ENCODE results near the gene UBE2U.

Gene UBE2U

DNA sequence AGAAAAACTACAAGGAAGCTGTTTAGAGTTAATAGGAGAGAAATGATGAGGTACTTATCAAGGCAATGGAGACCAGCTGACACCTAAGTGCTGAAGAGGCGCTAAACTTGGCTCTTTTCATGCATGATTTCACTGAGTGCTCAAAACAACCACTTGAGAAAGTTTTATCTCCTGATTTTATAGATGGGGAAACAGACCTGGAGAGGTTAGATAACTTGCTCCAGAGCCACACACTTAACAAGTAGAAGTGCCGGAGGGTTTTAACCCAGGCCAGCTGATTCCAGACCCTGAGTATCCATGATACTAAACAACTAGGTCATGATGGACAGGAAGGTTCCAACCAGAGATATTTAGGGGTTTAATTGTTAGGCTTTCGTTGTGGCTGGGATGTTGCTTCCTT lies 25.9 kb downstream of the UBE2U start (continued):
- TF ChIP-seq, protein P1, sequence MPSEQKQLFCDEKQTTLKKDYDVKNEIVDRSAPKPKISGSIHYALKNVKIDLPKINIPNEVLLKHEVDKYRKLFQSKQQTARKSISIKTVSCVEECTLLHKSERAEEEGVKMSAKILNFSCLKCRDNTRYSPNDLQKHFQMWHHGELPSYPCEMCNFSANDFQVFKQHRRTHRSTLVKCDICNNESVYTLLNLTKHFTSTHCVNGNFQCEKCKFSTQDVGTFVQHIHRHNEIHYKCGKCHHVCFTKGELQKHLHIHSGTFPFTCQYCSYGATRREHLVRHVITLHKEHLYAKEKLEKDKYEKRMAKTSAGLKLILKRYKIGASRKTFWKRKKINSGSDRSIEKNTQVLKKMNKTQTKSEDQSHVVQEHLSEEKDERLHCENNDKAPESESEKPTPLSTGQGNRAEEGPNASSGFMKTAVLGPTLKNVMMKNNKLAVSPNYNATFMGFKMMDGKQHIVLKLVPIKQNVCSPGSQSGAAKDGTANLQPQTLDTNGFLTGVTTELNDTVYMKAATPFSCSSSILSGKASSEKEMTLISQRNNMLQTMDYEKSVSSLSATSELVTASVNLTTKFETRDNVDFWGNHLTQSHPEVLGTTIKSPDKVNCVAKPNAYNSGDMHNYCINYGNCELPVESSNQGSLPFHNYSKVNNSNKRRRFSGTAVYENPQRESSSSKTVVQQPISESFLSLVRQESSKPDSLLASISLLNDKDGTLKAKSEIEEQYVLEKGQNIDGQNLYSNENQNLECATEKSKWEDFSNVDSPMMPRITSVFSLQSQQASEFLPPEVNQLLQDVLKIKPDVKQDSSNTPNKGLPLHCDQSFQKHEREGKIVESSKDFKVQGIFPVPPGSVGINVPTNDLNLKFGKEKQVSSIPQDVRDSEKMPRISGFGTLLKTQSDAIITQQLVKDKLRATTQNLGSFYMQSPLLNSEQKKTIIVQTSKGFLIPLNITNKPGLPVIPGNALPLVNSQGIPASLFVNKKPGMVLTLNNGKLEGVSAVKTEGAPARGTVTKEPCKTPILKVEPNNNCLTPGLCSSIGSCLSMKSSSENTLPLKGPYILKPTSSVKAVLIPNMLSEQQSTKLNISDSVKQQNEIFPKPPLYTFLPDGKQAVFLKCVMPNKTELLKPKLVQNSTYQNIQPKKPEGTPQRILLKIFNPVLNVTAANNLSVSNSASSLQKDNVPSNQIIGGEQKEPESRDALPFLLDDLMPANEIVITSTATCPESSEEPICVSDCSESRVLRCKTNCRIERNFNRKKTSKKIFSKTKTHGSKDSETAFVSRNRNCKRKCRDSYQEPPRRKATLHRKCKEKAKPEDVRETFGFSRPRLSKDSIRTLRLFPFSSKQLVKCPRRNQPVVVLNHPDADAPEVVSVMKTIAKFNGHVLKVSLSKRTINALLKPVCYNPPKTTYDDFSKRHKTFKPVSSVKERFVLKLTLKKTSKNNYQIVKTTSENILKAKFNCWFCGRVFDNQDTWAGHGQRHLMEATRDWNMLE (tag by site-specific recombination; conservative IDR thresholded peaks at IDR 0.05; ENCODE audit: low read depth), result no peak
- TF ChIP-seq BCL11A (tag by site-specific recombination; IDR thresholded peaks at IDR 0.05; ENCODE audit: low read depth), result peak; percentile 90
- TF ChIP-seq, protein P2, sequence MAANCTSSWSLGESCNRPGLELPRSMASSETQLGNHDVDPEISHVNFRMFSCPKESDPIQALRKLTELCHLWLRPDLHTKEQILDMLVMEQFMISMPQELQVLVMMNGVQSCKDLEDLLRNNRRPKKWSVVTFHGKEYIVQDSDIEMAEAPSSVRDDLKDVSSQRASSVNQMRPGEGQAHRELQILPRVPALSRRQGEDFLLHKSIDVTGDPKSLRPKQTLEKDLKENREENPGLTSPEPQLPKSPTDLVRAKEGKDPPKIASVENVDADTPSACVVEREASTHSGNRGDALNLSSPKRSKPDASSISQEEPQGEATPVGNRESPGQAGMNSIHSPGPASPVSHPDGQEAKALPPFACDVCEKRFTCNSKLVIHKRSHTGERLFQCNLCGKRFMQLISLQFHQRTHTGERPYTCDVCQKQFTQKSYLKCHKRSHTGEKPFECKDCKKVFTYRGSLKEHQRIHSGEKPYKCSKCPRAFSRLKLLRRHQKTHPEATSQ (tag by site-specific recombination; IDR thresholded peaks at IDR 0.05), result no peak
- TF ChIP-seq ZNF510 (tag by site-specific recombination; IDR thresholded peaks at IDR 0.05; ENCODE audit: insufficient replicate concordance), result no peak
- TF ChIP-seq, protein P3, sequence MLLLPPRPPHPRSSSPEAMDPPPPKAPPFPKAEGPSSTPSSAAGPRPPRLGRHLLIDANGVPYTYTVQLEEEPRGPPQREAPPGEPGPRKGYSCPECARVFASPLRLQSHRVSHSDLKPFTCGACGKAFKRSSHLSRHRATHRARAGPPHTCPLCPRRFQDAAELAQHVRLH (tag by site-specific recombination; IDR thresholded peaks at IDR 0.05), result no peak; the same call in 1 of the 2 replicates
- TF ChIP-seq, protein P4, sequence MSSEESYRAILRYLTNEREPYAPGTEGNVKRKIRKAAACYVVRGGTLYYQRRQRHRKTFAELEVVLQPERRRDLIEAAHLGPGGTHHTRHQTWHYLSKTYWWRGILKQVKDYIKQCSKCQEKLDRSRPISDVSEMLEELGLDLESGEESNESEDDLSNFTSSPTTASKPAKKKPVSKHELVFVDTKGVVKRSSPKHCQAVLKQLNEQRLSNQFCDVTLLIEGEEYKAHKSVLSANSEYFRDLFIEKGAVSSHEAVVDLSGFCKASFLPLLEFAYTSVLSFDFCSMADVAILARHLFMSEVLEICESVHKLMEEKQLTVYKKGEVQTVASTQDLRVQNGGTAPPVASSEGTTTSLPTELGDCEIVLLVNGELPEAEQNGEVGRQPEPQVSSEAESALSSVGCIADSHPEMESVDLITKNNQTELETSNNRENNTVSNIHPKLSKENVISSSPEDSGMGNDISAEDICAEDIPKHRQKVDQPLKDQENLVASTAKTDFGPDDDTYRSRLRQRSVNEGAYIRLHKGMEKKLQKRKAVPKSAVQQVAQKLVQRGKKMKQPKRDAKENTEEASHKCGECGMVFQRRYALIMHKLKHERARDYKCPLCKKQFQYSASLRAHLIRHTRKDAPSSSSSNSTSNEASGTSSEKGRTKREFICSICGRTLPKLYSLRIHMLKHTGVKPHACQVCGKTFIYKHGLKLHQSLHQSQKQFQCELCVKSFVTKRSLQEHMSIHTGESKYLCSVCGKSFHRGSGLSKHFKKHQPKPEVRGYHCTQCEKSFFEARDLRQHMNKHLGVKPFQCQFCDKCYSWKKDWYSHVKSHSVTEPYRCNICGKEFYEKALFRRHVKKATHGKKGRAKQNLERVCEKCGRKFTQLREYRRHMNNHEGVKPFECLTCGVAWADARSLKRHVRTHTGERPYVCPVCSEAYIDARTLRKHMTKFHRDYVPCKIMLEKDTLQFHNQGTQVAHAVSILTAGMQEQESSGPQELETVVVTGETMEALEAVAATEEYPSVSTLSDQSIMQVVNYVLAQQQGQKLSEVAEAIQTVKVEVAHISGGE (tag by site-specific recombination; conservative IDR thresholded peaks at IDR 0.05; ENCODE audit: low read depth), result no peak
- TF ChIP-seq, protein P5, sequence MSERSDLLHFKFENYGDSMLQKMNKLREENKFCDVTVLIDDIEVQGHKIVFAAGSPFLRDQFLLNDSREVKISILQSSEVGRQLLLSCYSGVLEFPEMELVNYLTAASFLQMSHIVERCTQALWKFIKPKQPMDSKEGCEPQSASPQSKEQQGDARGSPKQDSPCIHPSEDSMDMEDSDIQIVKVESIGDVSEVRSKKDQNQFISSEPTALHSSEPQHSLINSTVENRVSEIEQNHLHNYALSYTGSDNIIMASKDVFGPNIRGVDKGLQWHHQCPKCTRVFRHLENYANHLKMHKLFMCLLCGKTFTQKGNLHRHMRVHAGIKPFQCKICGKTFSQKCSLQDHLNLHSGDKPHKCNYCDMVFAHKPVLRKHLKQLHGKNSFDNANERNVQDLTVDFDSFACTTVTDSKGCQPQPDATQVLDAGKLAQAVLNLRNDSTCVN (tag by site-specific recombination; optimal IDR thresholded peaks at IDR 0.05), result no peak
- no peak for TF ChIP-seq ZNF76 (tag by site-specific recombination; IDR thresholded peaks at IDR 0.05; ENCODE audit: borderline replicate concordance, low read depth)
- no peak for TF ChIP-seq ZNF624 (tag by site-specific recombination; IDR thresholded peaks at IDR 0.05)
- no peak for TF ChIP-seq ZSCAN16 (tag by site-specific recombination; IDR thresholded peaks at IDR 0.05)
- no peak for TF ChIP-seq SALL2 (tag by site-specific recombination; IDR thresholded peaks at IDR 0.05; ENCODE audit: borderline replicate concordance)
- TF ChIP-seq OVOL3 (tag by site-specific recombination; IDR thresholded peaks at IDR 0.05), result peak; percentile 85; the same call in 1 of the 2 replicates
- TF ChIP-seq MEIS1 (CRISPR knock-in tag; IDR thresholded peaks at IDR 0.05; ENCODE audit: borderline replicate concordance), result no peak
- no peak for TF ChIP-seq ZNF169 (tag by site-specific recombination; IDR thresholded peaks at IDR 0.05)
- no peak for TF ChIP-seq ZNF311 (tag by site-specific recombination; IDR thresholded peaks at IDR 0.05; ENCODE audit: borderline replicate concordance)
- no peak for TF ChIP-seq ZNF10 (tag by site-specific recombination; IDR thresholded peaks at IDR 0.05)
- TF ChIP-seq, protein P6, sequence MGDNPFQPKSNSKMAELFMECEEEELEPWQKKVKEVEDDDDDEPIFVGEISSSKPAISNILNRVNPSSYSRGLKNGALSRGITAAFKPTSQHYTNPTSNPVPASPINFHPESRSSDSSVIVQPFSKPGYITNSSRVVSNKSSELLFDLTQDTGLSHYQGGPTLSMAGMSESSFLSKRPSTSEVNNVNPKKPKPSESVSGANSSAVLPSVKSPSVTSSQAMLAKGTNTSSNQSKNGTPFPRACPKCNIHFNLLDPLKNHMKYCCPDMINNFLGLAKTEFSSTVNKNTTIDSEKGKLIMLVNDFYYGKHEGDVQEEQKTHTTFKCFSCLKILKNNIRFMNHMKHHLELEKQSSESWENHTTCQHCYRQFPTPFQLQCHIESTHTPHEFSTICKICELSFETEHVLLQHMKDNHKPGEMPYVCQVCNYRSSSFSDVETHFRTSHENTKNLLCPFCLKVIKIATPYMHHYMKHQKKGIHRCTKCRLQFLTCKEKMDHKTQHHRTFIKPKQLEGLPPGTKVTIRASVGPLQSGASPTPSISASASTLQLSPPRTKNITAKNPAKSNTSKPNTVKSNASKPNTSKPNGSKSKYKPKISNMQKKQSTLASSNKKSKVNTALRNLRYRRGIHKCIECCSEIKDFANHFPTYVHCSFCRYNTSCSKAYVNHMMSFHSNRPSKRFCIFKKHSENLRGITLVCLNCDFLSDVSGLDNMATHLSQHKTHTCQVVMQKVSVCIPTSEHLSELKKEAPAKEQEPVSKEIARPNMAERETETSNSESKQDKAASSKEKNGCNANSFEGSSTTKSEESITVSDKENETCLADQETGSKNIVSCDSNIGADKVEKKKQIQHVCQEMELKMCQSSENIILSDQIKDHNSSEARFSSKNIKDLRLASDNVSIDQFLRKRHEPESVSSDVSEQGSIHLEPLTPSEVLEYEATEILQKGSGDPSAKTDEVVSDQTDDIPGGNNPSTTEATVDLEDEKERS (tag by site-specific recombination; IDR thresholded peaks at IDR 0.05), result no peak
- TF ChIP-seq, protein P7, sequence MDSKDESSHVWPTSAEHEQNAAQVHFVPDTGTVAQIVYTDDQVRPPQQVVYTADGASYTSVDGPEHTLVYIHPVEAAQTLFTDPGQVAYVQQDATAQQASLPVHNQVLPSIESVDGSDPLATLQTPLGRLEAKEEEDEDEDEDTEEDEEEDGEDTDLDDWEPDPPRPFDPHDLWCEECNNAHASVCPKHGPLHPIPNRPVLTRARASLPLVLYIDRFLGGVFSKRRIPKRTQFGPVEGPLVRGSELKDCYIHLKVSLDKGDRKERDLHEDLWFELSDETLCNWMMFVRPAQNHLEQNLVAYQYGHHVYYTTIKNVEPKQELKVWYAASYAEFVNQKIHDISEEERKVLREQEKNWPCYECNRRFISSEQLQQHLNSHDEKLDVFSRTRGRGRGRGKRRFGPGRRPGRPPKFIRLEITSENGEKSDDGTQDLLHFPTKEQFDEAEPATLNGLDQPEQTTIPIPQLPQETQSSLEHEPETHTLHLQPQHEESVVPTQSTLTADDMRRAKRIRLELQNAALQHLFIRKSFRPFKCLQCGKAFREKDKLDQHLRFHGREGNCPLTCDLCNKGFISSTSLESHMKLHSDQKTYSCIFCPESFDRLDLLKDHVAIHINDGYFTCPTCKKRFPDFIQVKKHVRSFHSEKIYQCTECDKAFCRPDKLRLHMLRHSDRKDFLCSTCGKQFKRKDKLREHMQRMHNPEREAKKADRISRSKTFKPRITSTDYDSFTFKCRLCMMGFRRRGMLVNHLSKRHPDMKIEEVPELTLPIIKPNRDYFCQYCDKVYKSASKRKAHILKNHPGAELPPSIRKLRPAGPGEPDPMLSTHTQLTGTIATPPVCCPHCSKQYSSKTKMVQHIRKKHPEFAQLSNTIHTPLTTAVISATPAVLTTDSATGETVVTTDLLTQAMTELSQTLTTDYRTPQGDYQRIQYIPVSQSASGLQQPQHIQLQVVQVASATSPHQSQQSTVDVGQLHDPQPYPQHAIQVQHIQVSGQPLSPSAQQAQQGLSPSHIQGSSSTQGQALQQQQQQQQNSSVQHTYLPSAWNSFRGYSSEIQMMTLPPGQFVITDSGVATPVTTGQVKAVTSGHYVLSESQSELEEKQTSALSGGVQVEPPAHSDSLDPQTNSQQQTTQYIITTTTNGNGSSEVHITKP (tag by site-specific recombination; IDR thresholded peaks at IDR 0.05), result peak; percentile 86
